ENCODE measurements around the gene NPR3. TPM values are rescaled to one million over a fixed set of nuclear protein-coding genes. Genes with fewer than 3 reads are reported as not detected.

NPR3 gene
- total RNA-seq, 1 experiment from 2014 or later = not detected

DNA sequence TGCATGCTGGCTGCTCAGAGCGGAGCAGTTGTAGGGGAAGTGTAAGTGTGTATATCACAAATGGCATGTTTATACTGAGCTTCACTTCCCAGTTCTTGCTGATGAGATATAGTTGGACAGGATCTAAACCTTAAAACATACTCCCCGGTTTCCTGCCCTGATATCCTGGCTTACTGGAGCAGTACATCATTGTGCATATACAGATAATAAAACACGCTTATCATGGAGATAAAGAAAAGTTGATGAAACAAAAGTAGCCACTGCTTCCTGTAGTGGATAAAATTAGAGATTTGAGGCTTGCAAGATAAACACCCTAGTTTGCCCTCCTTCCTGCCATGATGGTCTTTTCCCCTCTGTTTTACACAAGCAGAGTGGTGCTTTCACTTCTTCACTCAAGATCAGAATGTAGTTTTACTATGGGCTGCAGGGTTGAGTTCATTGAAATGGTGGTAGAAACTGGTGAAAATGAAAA is 15.0 kb downstream of the NPR3 start:
- no peak overlapping the region for H3K4me2 ChIP-seq (ENCODE audit: insufficient read depth, insufficient read length, low read length)

More for the DNA sequence above, 15.0 kb downstream of the NPR3 start:
- Histone ChIP-seq H3K27ac (ENCODE audit: insufficient read length, low read depth, low read length) (no peak overlapping the region), H3K14ac (ENCODE audit: insufficient read depth, low read length) (no peak overlapping the region), H4K8ac (replicated peaks; ENCODE audit: insufficient read length, low read depth, low read length) (no peak overlapping the region), H3K4ac (ENCODE audit: low read depth, low read length) (no peak overlapping the region), H2AK5ac (ENCODE audit: insufficient read length, low read length) (no peak overlapping the region), H3T11ph (ENCODE audit: low read length) (no peak overlapping the region), H3K9me3 (ENCODE audit: control insufficient read depth, low read depth, low read length) (no peaks in the 10 kb centered on the region), H3K23ac (ENCODE audit: insufficient read length, low read depth, low read length) (no peak overlapping the region), H3K9ac (ENCODE audit: extremely low read depth, insufficient read length, low read length) (no peak overlapping the region), H4K5ac (ENCODE audit: insufficient read length, low read depth, low read length) (no peak overlapping the region), H3K23me2 (ENCODE audit: insufficient read length, low read depth, low read length, poor library complexity, severe bottlenecking) (no peaks in the 10 kb centered on the region), H3K79me1 (ENCODE audit: insufficient read depth, low read depth, low read length, poor library complexity, severe bottlenecking) (no peaks in the 10 kb centered on the region), H2BK12ac (ENCODE audit: insufficient read length, low read depth, low read length) (no peak overlapping the region), H3K27me3 (ENCODE audit: insufficient read depth, low read length) (no peaks in the 10 kb centered on the region), H2BK20ac (ENCODE audit: low read depth, low read length, poor library complexity, severe bottlenecking) (no peak overlapping the region), H2BK120ac (ENCODE audit: low read depth, low read length, poor library complexity, severe bottlenecking) (no peak overlapping the region), H3K56ac (ENCODE audit: insufficient read length, low read depth, low read length) (no peak overlapping the region), H3K18ac (ENCODE audit: insufficient read length, low read depth, low read length) (no peak overlapping the region), H4K20me1 (ENCODE audit: control insufficient read depth, insufficient read depth, insufficient read length) (no peaks in the 10 kb centered on the region), H3K4me1 (ENCODE audit: insufficient read depth, low read length) (no peaks in the 10 kb centered on the region), H2AFZ (ENCODE audit: low read length) (no peak overlapping the region), H2BK5ac (ENCODE audit: insufficient read length, low read length) (no peak overlapping the region), H2BK15ac (ENCODE audit: low read depth, low read length) (no peak overlapping the region), H4K91ac (ENCODE audit: insufficient read length, low read depth, low read length) (no peak overlapping the region), H3K79me2 (ENCODE audit: insufficient read depth, low read length) (no peaks in the 10 kb centered on the region)
- Mint-ChIP-seq H3K4me1 (no peaks in the 10 kb centered on the region), H3K27me3 (ENCODE audit: low read depth) (peaks cover 21% of the 10 kb centered on the region), H3K27ac (no peak overlapping the region), H3K9me3 (peaks cover 0 to 5% of the 10 kb centered on the region in 2 experiments; a peak in 3 of 5 replicates), H3K36me3 (ENCODE audit: insufficient read depth in 1 of 3, low read depth in 3 of 3) (no peaks in the 10 kb centered on the region), H3K4me3 (no peak overlapping the region)
- WGBS (ENCODE audit: extremely low coverage, insufficient read length, low lambda C conversion rate) = no CpG with 5 or more reads among the region's 3 CpGs
- no peak for TF ChIP-seq CTCF (conservative IDR thresholded peaks at IDR 0.05)
- no peak for DNase-seq

Measured in H9 (cell line).